H1 (cell line): ENCODE results near the gene KLHDC8A. TPM values are rescaled to one million over a fixed set of nuclear protein-coding genes. Genes with fewer than 3 reads are reported as not detected.

ENCODE experiments used
- CHD1 ChIP-seq: IDR thresholded peaks from 2 replicates; pipeline ENCODE4 v1.6.1; 2012; ENCODE audit warnings: low read depth, low read length, improper control_type of control experiment
- CHD2 ChIP-seq: IDR thresholded peaks from 2 replicates; pipeline ENCODE4 v1.6.1; 2012; ENCODE audit warnings: low read length, improper control_type of control experiment
- HDAC2 ChIP-seq, 2 experiments: fragments of 300-600 bp in 1 of 2; sonication (generic) in 1 of 2; IDR thresholded peaks; 2 replicates each; pipeline ENCODE4 v1.6.1; 2011 to 2012; ENCODE audit warnings: low read depth in 2 of 2, low read length in 2 of 2, mild to moderate bottlenecking in 2 of 2, moderate library complexity in 2 of 2, borderline replicate concordance in 1 of 2, inconsistent platforms in 1 of 2
- TEAD4 ChIP-seq: IDR thresholded peaks from 2 replicates; pipeline ENCODE4 v1.6.1; 2012; ENCODE audit warnings: low read depth, low read length, inconsistent platforms, mixed read lengths
- YY1 ChIP-seq: IDR thresholded peaks from 2 replicates; pipeline ENCODE4 v1.6.1; 2011; ENCODE audit warnings: low read depth, mild to moderate bottlenecking, low read length
- polyA plus RNA-seq, 7 experiments: library from polyadenylated mRNA; depleted of rRNA in 3 of 7; stranded (reverse) in 5 of 7; unstranded in 2 of 7; fragments of >200 nt in 5 of 7; fragments of 200-250 nt in 2 of 7; gene quantifications; 1 replicate in 5 of 7; 2 replicates in 1 of 7; 4 replicates in 1 of 7; pipeline versions ENCODE4 v1.2.1 to v1.2.3, GENCODE V29; 2011 to 2013; ENCODE audit warnings: missing spikeins in 2 of 7, mixed read lengths in 2 of 7
- total RNA-seq: library from RNA; stranded (reverse); fragmentation: NEBNext Ultra II Directional; extraction: Animal tissue kit (Norgen Biotek cat#: 25700); gene quantifications from 2 replicates; pipeline ENCODE4 v1.2.1, GENCODE V29; 2021

KLHDC8A gene
- total and polyA plus RNA-seq, 2 of the 8 experiments (the other 6 are each of a cell fraction or from before 2014, with no cell fraction given), result 1.9 to 3.4 TPM

DNA sequence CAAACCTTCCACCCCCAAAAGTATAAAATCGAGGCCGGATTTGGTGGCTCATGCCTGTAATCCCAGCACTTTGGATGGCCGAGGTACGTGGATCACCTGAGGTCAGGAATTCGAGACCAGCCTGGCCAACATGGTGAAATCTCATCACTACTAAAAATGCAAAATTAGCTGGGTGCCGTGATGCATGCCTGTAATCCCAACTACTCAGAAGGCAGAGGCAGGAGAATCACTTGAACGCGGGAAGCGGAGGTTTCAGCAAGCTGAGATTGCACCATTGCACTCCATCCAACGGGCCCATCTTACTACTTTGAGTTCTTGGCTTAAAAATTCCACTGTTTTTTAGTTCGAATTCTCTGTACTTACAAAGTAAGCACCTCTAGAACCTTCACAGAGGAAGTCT, 11.0 kb downstream of the KLHDC8A start (continued):
- TF ChIP-seq YY1 (no peak), CHD1 (no peak), CHD2 (no peak), HDAC2 (IDR thresholded peaks at IDR 0.05; ENCODE audit: borderline replicate concordance in 1 of 2, low read depth in 2 of 2, low read length in 2 of 2) (no peak), TEAD4 (no peak)
